ENCODE measurements around the gene MYLK2.

MYLK2 gene

DNA sequence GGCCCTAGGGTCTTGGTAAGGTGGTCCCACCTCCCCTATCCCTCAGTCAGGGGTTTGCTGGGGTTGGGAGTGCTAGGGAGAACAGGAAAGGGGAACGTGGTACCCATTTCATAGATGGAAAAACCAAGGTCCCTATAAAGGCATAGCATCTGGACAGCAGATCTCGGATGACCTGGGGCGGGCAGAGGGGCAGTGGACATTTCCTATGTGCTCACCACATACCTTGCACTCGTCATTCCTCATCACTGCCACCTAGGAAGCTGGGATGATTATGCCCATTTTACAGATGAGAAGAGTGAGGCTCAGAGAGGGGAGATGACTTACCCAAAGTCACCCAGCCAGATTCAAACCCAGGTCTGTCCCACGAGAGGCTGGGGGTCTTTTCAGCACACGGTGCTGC lies 12.1 kb downstream of the MYLK2 start:
- no peaks in the 10 kb centered on the region for H3K9me2 ChIP-seq (replicated peaks; ENCODE audit: low read depth, low read length)
- no peaks in the 10 kb centered on the region for H4K20me1 ChIP-seq (ENCODE audit: insufficient read depth, low read length, poor library complexity, severe bottlenecking)
- H3K79me2 ChIP-seq (ENCODE audit: insufficient read depth, low read length), result peaks cover 37% of the 10 kb centered on the region; the same call in 1 of the 2 replicates
- no peak overlapping the region for H3K9ac ChIP-seq (ENCODE audit: low read depth, low read length, poor library complexity, severe bottlenecking)
- no peaks in the 10 kb centered on the region for H3K27me3 ChIP-seq (ENCODE audit: insufficient read depth, low read length, poor library complexity, severe bottlenecking)
- no peak overlapping the region for H3K4me3 ChIP-seq (ENCODE audit: low read length, poor library complexity, severe bottlenecking)
- H3K36me3 ChIP-seq (ENCODE audit: insufficient read depth, low read length), result peaks cover 7% of the 10 kb centered on the region; the same call in 1 of the 2 replicates
- peaks cover 7% of the 10 kb centered on the region for H3F3A ChIP-seq (ENCODE audit: low read depth)
- no peak overlapping the region for H3K4me2 ChIP-seq (ENCODE audit: low read depth, low read length, poor library complexity, severe bottlenecking)
- no peak for TF ChIP-seq EZH2phosphoT487 (IDR thresholded peaks at IDR 0.05; ENCODE audit: borderline replicate concordance)
- TF ChIP-seq, protein P1, sequence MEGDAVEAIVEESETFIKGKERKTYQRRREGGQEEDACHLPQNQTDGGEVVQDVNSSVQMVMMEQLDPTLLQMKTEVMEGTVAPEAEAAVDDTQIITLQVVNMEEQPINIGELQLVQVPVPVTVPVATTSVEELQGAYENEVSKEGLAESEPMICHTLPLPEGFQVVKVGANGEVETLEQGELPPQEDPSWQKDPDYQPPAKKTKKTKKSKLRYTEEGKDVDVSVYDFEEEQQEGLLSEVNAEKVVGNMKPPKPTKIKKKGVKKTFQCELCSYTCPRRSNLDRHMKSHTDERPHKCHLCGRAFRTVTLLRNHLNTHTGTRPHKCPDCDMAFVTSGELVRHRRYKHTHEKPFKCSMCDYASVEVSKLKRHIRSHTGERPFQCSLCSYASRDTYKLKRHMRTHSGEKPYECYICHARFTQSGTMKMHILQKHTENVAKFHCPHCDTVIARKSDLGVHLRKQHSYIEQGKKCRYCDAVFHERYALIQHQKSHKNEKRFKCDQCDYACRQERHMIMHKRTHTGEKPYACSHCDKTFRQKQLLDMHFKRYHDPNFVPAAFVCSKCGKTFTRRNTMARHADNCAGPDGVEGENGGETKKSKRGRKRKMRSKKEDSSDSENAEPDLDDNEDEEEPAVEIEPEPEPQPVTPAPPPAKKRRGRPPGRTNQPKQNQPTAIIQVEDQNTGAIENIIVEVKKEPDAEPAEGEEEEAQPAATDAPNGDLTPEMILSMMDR (conservative IDR thresholded peaks at IDR 0.05; ENCODE audit: low read length), result no peak
- H3K4me1 ChIP-seq (ENCODE audit: insufficient read depth, low read length, poor library complexity, severe bottlenecking), result peaks cover 57% of the 10 kb centered on the region
- no peak overlapping the region for H2AFZ ChIP-seq (ENCODE audit: low read length)
- no peaks in the 10 kb centered on the region for H3K9me3 ChIP-seq (ENCODE audit: insufficient read depth, low read depth, low read length)

DNA sequence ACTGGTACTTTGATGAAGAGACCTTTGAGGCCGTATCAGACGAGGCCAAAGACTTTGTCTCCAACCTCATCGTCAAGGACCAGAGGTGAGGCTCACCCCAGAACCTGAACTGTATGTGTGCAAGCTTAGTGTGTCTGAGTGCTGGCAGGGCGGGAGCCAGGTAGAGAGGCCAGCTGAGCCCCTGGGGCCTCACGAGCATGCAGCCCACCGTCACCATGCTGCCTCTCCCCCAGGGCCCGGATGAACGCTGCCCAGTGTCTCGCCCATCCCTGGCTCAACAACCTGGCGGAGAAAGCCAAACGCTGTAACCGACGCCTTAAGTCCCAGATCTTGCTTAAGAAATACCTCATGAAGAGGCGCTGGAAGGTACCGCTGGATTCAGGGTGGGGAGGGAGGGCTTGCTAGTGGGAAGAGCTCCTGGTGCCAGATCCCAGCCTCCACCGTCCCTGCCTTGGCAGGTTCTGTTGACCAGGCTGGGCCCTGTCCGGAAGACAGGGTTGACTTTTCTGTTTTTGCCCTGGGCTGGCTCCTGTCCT lies 12.7 kb downstream of the MYLK2 start:
- H3K9me3 ChIP-seq (ENCODE audit: insufficient read depth, low read depth, low read length), result no peaks in the 10 kb centered on the region
- no peak overlapping the region for H2AFZ ChIP-seq (ENCODE audit: low read length)
- TF ChIP-seq EZH2phosphoT487 (IDR thresholded peaks at IDR 0.05; ENCODE audit: borderline replicate concordance), result no peak
- TF ChIP-seq, protein P1 (conservative IDR thresholded peaks at IDR 0.05; ENCODE audit: low read length), result no peak
- peaks cover 7% of the 10 kb centered on the region for H3F3A ChIP-seq (ENCODE audit: low read depth)
- H3K4me3 ChIP-seq (ENCODE audit: low read length, poor library complexity, severe bottlenecking), result no peak overlapping the region
- H4K20me1 ChIP-seq (ENCODE audit: insufficient read depth, low read length, poor library complexity, severe bottlenecking), result no peaks in the 10 kb centered on the region
- peaks cover 63% of the 10 kb centered on the region for H3K4me1 ChIP-seq (ENCODE audit: insufficient read depth, low read length, poor library complexity, severe bottlenecking)
- H3K79me2 ChIP-seq (ENCODE audit: insufficient read depth, low read length), result peaks cover 31% of the 10 kb centered on the region; the same call in 1 of the 2 replicates
- no peak overlapping the region for H3K9ac ChIP-seq (ENCODE audit: low read depth, low read length, poor library complexity, severe bottlenecking)
- H3K36me3 ChIP-seq (ENCODE audit: insufficient read depth, low read length), result peaks cover 7% of the 10 kb centered on the region; the same call in 1 of the 2 replicates
- no peaks in the 10 kb centered on the region for H3K9me2 ChIP-seq (replicated peaks; ENCODE audit: low read depth, low read length)
- H3K4me2 ChIP-seq (ENCODE audit: low read depth, low read length, poor library complexity, severe bottlenecking), result no peak overlapping the region
- no peaks in the 10 kb centered on the region for H3K27me3 ChIP-seq (ENCODE audit: insufficient read depth, low read length, poor library complexity, severe bottlenecking)

DNA sequence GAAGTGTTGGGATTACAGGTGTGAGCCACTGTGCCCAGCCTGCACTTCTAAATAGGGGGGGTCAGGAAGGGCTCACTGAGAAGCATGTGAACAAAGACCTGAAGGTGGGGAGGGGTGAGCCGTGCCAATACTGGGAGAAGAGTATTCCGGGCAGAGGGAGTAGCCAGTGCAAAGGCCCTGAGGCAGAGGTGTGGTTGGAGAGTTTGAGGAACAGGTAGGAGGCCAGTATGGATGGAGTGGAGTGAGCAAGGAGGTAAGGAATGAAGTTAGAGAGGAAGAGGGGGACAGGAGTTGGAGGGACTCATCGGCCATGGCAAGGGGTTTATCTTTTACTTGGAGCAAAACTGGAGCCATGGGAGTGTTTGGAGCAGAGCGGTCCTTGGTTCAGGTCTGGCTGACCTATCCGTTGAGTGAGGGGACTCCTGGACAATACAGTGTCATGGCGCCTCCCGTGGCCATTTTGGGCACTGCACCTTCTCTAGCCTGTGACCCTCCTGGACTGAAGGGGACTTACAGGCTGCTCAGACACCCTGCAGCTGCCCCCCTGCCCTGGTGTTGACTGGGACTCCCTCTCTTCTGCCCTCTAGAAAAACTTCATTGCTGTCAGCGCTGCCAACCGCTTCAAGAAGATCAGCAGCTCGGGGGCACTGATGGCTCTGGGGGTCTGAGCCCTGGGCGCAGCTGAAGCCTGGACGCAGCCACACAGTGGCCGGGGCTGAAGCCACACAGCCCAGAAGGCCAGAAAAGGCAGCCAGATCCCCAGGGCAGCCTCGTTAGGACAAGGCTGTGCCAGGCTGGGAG lies 14.2 kb downstream of the MYLK2 start:
- Histone ChIP-seq H3K27me3 (ENCODE audit: insufficient read depth, low read length, poor library complexity, severe bottlenecking) (no peaks in the 10 kb centered on the region), H3K9ac (ENCODE audit: low read depth, low read length, poor library complexity, severe bottlenecking) (peak overlapping the region; percentile 14), H3K4me2 (ENCODE audit: low read depth, low read length, poor library complexity, severe bottlenecking) (peak overlapping the region; percentile 26), H3F3A (ENCODE audit: low read depth) (peaks cover 7% of the 10 kb centered on the region), H2AFZ (ENCODE audit: low read length) (no peak overlapping the region), H3K4me1 (ENCODE audit: insufficient read depth, low read length, poor library complexity, severe bottlenecking) (peaks cover 75% of the 10 kb centered on the region), H3K9me2 (replicated peaks; ENCODE audit: low read depth, low read length) (no peaks in the 10 kb centered on the region), H3K79me2 (ENCODE audit: insufficient read depth, low read length) (peaks cover 23% of the 10 kb centered on the region; the same call in 1 of the 2 replicates), H3K36me3 (ENCODE audit: insufficient read depth, low read length) (peaks cover 7% of the 10 kb centered on the region; the same call in 1 of the 2 replicates), H3K9me3 (ENCODE audit: insufficient read depth, low read depth, low read length) (no peaks in the 10 kb centered on the region), H4K20me1 (ENCODE audit: insufficient read depth, low read length, poor library complexity, severe bottlenecking) (no peaks in the 10 kb centered on the region), H3K4me3 (ENCODE audit: low read length, poor library complexity, severe bottlenecking) (no peak overlapping the region)
- TF ChIP-seq EZH2phosphoT487 (IDR thresholded peaks at IDR 0.05; ENCODE audit: borderline replicate concordance), result no peak
- TF ChIP-seq, protein P1 (conservative IDR thresholded peaks at IDR 0.05; ENCODE audit: low read length), result peak; percentile 91
